ENCODE results near the gene RAB3D. TPM values are rescaled to one million over a fixed set of nuclear protein-coding genes. Genes with fewer than 3 reads are reported as not detected.

The RAB3D gene
- total and polyA plus RNA-seq, 10 of the 15 experiments (the other 5 are each of a cell fraction or from before 2014, with no cell fraction given): 1.1 to 15.7 (median 6.2) TPM

DNA sequence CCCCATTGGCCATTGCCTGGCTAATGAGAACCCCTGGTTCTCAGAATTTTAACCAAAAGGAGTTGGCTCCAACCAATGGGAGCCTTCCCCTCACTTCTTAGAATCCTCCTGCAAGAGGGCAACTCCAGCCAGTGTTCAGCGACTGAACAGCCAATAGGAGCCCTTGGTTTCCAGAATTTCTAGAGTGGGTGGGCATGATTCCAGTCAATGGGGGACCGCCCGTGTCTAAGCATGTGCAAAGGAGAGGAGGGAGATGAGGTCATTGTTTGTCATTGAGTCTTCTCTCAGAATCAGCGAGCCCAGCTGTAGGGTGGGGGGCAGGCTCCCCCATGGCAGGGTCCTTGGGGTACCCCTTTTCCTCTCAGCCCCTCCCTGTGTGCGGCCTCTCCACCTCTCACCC lies 25.5 kb upstream of the RAB3D start:
- H3K27ac ChIP-seq (ENCODE audit: control insufficient read depth, insufficient read depth): no peak overlapping the region
- H3K9me3 ChIP-seq (replicated peaks; ENCODE audit: control insufficient read depth, insufficient read depth, low read length): no peaks in the 10 kb centered on the region
- no peak for FAIRE-seq
- H3K4me1 ChIP-seq (ENCODE audit: control insufficient read depth, insufficient read depth, low read length): no peaks in the 10 kb centered on the region
- no peaks in the 10 kb centered on the region for H4K20me1 ChIP-seq (ENCODE audit: control insufficient read depth, insufficient read depth)
- intact Hi-C loops (cut with micrococcal nuclease; ENCODE audit: unreplicated experiment): no loop called here
- DNase-seq (ENCODE audit: low read depth, low spot score): no peak
- no peak for ATAC-seq
- no peaks in the 10 kb centered on the region for H3K36me3 ChIP-seq (ENCODE audit: control insufficient read depth in 2 of 2, insufficient read depth in 2 of 2, low read length in 1 of 2)
- RAD21 ChIA-PET (ENCODE audit: unreplicated experiment): no interaction called here
- TF ChIP-seq BCL3 (IDR thresholded peaks at IDR 0.05; ENCODE audit: borderline replicate concordance, insufficient read depth, low read depth, low read length, poor library complexity, severe bottlenecking): peak; percentile 73
- no peak for TF ChIP-seq IRF4 (IDR thresholded peaks at IDR 0.05; ENCODE audit: low read depth, low read length)
- in situ Hi-C loops (cut with MboI): no loop called here
- POLR2A ChIA-PET: no interaction called here
- SMC1A ChIA-PET (ENCODE audit: uncharacterized antibody, unreplicated experiment): no interaction called here
- H3K27me3 ChIP-seq (replicated peaks in 1 of 2; ENCODE audit: control insufficient read depth in 2 of 2, insufficient read depth in 2 of 2, low read length in 1 of 2): no peaks in the 10 kb centered on the region
- CTCF ChIA-PET: interaction anchor here (1.3 kb wide), 1 partner anchor 13 kb away, joined by 3 read pairs; no protein-coding TSS in a partner anchor
- H3K4me3 ChIP-seq: no peak overlapping the region
- H3K79me2 ChIP-seq (ENCODE audit: control insufficient read depth, insufficient read depth, low read length): no peaks in the 10 kb centered on the region
- no peak overlapping the region for H3K4me2 ChIP-seq (ENCODE audit: control insufficient read depth, insufficient read depth)
- no TSS peak for BruUV-seq (replicated peaks)
- 67% methylated on average over 5 of the region's 5 CpGs for whole genome bisulfite sequencing (ENCODE audit: insufficient coverage, insufficient replicate concordance, low lambda C conversion rate, missing lambda C conversion rate)
- no peak overlapping the region for H3K9ac ChIP-seq (ENCODE audit: control insufficient read depth, insufficient read depth, low read length)
- no peak overlapping the region for H2AFZ ChIP-seq (ENCODE audit: control insufficient read depth, low read depth, low read length)

DNA sequence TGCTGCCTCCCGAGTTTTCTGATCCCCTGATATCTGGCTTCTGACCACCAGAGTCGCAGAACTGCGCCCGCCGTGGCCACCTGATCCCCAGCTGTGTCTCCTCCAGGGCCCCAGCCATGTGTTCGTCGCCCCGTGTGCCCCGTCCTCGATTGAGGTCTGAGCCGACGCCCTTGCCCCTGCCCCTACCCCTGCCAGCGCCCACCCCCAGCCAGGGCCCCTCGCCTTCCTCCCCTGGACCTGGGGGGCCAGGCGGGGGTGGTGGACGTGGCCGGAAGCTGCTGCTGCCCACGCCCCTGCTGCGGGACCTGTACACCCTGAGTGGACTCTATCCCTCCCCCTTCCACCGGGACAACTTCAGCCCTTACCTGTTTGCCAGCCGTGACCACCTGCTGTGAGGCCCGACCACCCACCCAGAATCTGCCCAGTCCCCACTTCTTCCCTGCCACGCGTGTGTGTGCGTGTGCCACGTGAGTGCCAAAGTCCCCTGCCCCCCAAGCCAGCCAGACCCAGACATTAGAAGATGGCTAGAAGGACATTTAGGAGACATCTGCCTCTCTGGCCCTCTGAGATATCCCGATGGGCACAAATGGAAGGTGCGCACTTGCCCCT lies 24.9 kb upstream of the RAB3D start:
- no peak overlapping the region for H3K4me2 ChIP-seq (ENCODE audit: control insufficient read depth, insufficient read depth)
- CTCF ChIA-PET: interaction anchor here (1.3 kb wide), 1 partner anchor 13 kb away, joined by 3 read pairs; no protein-coding TSS in a partner anchor
- H3K36me3 ChIP-seq (ENCODE audit: control insufficient read depth in 2 of 2, insufficient read depth in 2 of 2, low read length in 1 of 2): no peaks in the 10 kb centered on the region
- H3K9me3 ChIP-seq (replicated peaks; ENCODE audit: control insufficient read depth, insufficient read depth, low read length): no peaks in the 10 kb centered on the region
- RAD21 ChIA-PET (ENCODE audit: unreplicated experiment): no interaction called here
- DNase-seq (ENCODE audit: low read depth, low spot score): no peak
- POLR2A ChIA-PET: no interaction called here
- H3K4me3 ChIP-seq: no peak overlapping the region
- H3K79me2 ChIP-seq (ENCODE audit: control insufficient read depth, insufficient read depth, low read length): no peaks in the 10 kb centered on the region
- no peaks in the 10 kb centered on the region for H3K27me3 ChIP-seq (replicated peaks in 1 of 2; ENCODE audit: control insufficient read depth in 2 of 2, insufficient read depth in 2 of 2, low read length in 1 of 2)
- WGBS (ENCODE audit: insufficient coverage, insufficient replicate concordance, low lambda C conversion rate, missing lambda C conversion rate): 84% methylated on average over 22 of the region's 28 CpGs
- no peaks in the 10 kb centered on the region for H4K20me1 ChIP-seq (ENCODE audit: control insufficient read depth, insufficient read depth)
- no TSS peak for BruUV-seq (replicated peaks)
- FAIRE-seq: no peak
- intact Hi-C loops (cut with micrococcal nuclease; ENCODE audit: unreplicated experiment) (no loop called here), in situ Hi-C loops (cut with MboI) (no loop called here)
- no peak overlapping the region for H3K27ac ChIP-seq (ENCODE audit: control insufficient read depth, insufficient read depth)
- SMC1A ChIA-PET (ENCODE audit: uncharacterized antibody, unreplicated experiment): no interaction called here
- no peaks in the 10 kb centered on the region for H3K4me1 ChIP-seq (ENCODE audit: control insufficient read depth, insufficient read depth, low read length)
- H2AFZ ChIP-seq (ENCODE audit: control insufficient read depth, low read depth, low read length): no peak overlapping the region
- TF ChIP-seq RELA (IDR thresholded peaks at IDR 0.05; ENCODE audit: borderline replicate concordance, partially characterized antibody): no peak
- no peak for TF ChIP-seq JUNB (IDR thresholded peaks at IDR 0.05)
- TF ChIP-seq RCOR1 (conservative IDR thresholded peaks at IDR 0.05; ENCODE audit: low read depth, low read length): no peak
- TF ChIP-seq WRNIP1 (IDR thresholded peaks at IDR 0.05; ENCODE audit: borderline replicate concordance, low read depth, low read length): no peak
- TF ChIP-seq FOS (IDR thresholded peaks at IDR 0.05; ENCODE audit: borderline replicate concordance, extremely low read depth, insufficient read length): no peak
- no peak for TF ChIP-seq FOXM1 (IDR thresholded peaks at IDR 0.05; ENCODE audit: low read depth, low read length)
- no peak for TF ChIP-seq YBX1 (IDR thresholded peaks at IDR 0.05)
- no peak for TF ChIP-seq TARDBP (IDR thresholded peaks at IDR 0.05; ENCODE audit: borderline replicate concordance)
- no peak for TF ChIP-seq MYC (IDR thresholded peaks at IDR 0.05; ENCODE audit: insufficient read depth, insufficient read length, insufficient replicate concordance, low read length, severe bottlenecking)
- ATAC-seq: no peak
- H3K9ac ChIP-seq (ENCODE audit: control insufficient read depth, insufficient read depth, low read length): no peak overlapping the region

Data from GM12878 (cell line).